Measurements from ENCODE around the gene SGSM1.
A peak's percentile ranks its signal among the peaks of the same experiment; 100 is the strongest.
"Not testable (repeated sequence)": the region's sequence is repeated elsewhere in the genome, so short reads cannot be mapped to it uniquely, and the experiment has no call there.

SGSM1 gene

GRCh38 chr22:24809331-24809730 lies 3.3 kb downstream of the SGSM1 start:
- DNase-seq, result no peak

GRCh38 chr22:24810043-24810749 lies 4.2 kb downstream of the SGSM1 start:
- DNase-seq, result peak; percentile 67

GRCh38 chr22:24812950-24813775 lies 7.2 kb downstream of the SGSM1 start:
- no peak for DNase-seq

GRCh38 chr22:24813861-24814770 lies 8.1 kb downstream of the SGSM1 start:
- DNase-seq, result no peak

- no peak for DNase-seq
Observed at GRCh38 chr22:24816806-24817205, 10.8 kb downstream of the SGSM1 start.

GRCh38 chr22:24819487-24819886 lies 13.5 kb downstream of the SGSM1 start:
- no peak for DNase-seq

- no peak for DNase-seq
Observed at GRCh38 chr22:24819911-24820461, 14.0 kb downstream of the SGSM1 start.

GRCh38 chr22:24822471-24822870 lies 16.5 kb downstream of the SGSM1 start:
- no peak for DNase-seq

- no peak for DNase-seq
Observed at GRCh38 chr22:24823787-24824186, 17.8 kb downstream of the SGSM1 start.

- no peak for DNase-seq
Observed at GRCh38 chr22:24824250-24824649, 18.2 kb downstream of the SGSM1 start.

GRCh38 chr22:24824915-24825314 lies 18.9 kb downstream of the SGSM1 start:
- no peak for DNase-seq

- DNase-seq, result no peak
Observed at GRCh38 chr22:24826710-24827285, 20.8 kb downstream of the SGSM1 start.

- DNase-seq, result no peak
Observed at GRCh38 chr22:24827296-24827695, 21.3 kb downstream of the SGSM1 start.

- DNase-seq, result no peak
Observed at GRCh38 chr22:24830205-24830979, 24.4 kb downstream of the SGSM1 start.

- DNase-seq, result no peak
Observed at GRCh38 chr22:24831687-24832086, 25.7 kb downstream of the SGSM1 start.

- no peak for DNase-seq
Observed at GRCh38 chr22:24833881-24834495, 28.0 kb downstream of the SGSM1 start.

- no peak for DNase-seq
Observed at GRCh38 chr22:24834845-24835570, 29.0 kb downstream of the SGSM1 start.

GRCh38 chr22:24836282-24836681 lies 30.3 kb downstream of the SGSM1 start:
- DNase-seq, result no peak

GRCh38 chr22:24837517-24837916 lies 31.5 kb downstream of the SGSM1 start:
- not testable (repeated sequence) for DNase-seq

- no peak for DNase-seq
Observed at GRCh38 chr22:24841261-24841660, 35.2 kb downstream of the SGSM1 start.

GRCh38 chr22:24843048-24843447 lies 37.0 kb downstream of the SGSM1 start:
- no peak for DNase-seq
